ENCODE data around the gene TRUB2.

DNA sequence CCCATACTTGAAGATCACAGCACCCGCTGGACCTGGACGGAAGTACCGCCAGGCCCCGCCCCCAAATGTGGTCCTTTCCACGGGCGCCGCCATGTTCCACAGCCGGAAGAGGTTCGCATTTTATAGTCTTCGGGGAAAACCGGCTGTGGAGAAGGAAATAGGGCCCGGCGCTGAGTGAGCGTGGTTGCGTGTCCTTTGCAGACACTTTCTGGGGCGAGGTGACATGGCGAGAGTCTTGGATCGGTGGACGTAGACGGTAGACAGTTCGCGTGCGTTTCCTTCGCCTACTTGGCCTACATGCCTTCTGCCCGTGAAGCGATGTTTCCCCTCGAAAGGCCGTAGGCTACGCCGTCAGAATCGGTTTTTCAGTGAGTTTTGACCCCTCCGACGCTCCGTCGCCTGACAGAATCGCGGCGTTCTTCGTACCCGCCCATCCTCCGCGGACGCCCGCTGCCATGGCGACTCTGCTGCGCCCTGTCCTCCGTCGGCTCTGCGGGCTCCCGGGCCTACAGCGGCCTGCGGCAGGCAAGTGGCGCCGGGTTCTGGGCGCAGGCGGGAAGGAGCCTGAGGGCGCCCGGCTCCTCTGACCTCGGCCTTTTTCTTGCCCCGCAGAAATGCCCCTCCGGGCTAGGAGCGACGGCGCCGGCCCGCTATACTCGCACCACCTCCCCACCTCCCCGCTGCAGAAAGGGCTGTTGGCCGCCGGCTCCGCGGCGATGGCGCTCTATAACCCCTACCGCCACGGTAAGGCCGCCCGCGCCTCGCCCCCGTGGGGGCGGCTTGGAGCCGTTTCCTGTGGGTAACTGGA is at the start of gene TRUB2, which contains the start of gene COQ4:
- no peak for TF ChIP-seq OSR1 (CRISPR knock-in tag; IDR thresholded peaks at IDR 0.05)
- TF ChIP-seq, protein P1, sequence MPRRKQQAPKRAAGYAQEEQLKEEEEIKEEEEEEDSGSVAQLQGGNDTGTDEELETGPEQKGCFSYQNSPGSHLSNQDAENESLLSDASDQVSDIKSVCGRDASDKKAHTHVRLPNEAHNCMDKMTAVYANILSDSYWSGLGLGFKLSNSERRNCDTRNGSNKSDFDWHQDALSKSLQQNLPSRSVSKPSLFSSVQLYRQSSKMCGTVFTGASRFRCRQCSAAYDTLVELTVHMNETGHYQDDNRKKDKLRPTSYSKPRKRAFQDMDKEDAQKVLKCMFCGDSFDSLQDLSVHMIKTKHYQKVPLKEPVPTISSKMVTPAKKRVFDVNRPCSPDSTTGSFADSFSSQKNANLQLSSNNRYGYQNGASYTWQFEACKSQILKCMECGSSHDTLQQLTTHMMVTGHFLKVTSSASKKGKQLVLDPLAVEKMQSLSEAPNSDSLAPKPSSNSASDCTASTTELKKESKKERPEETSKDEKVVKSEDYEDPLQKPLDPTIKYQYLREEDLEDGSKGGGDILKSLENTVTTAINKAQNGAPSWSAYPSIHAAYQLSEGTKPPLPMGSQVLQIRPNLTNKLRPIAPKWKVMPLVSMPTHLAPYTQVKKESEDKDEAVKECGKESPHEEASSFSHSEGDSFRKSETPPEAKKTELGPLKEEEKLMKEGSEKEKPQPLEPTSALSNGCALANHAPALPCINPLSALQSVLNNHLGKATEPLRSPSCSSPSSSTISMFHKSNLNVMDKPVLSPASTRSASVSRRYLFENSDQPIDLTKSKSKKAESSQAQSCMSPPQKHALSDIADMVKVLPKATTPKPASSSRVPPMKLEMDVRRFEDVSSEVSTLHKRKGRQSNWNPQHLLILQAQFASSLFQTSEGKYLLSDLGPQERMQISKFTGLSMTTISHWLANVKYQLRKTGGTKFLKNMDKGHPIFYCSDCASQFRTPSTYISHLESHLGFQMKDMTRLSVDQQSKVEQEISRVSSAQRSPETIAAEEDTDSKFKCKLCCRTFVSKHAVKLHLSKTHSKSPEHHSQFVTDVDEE (CRISPR knock-in tag; IDR thresholded peaks at IDR 0.05): no peak
- TF ChIP-seq RARB (CRISPR knock-in tag; IDR thresholded peaks at IDR 0.05): no peak
- TF ChIP-seq SNAI2 (CRISPR knock-in tag; IDR thresholded peaks at IDR 0.05): no peak
- TF ChIP-seq TCF4 (CRISPR knock-in tag; IDR thresholded peaks at IDR 0.05; ENCODE audit: borderline replicate concordance): no peak
- no peak for TF ChIP-seq TOX (CRISPR knock-in tag; IDR thresholded peaks at IDR 0.05; ENCODE audit: borderline replicate concordance)

Data from SK-N-SH treated with all-trans-retinoic acid at 6 μM for 48 hours (cell line).